HG03175 (cell line): ENCODE data around the gene TP53I3.
"Not testable (repeated sequence)": the region's sequence is repeated elsewhere in the genome, so short reads cannot be mapped to it uniquely, and the experiment has no call there.

Source experiments
- ATAC-seq: cut with Tn5 transposase; IDR thresholded peaks from one replicate; pipeline ENCODE4 v1.9.1; 2021; ENCODE audit warnings: mild to moderate bottlenecking, moderate library complexity; ENCODE audit not compliant: unreplicated experiment

TP53I3 gene

DNA sequence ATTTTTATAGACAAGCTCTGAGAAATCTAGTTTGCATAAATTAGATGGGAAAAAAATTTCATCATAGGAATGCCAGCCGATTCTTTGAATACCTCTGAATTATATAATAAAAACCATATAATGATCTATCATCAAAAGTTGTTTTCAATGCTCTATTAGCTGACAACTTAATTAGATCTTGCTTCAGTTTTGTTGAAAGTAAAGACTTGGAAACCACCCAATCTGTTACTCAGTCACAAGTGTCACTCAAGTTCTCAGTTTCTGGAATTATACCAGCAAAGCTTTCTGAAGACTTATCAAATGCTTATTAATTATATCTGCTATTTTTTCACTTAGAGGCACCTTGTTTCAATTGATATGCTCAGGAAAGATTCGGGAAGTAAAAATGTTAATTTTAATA lies 17.4 kb upstream of the TP53I3 start:
- no peak for ATAC-seq

GRCh38 chr2:24100732-24101131 lies 16.1 kb upstream of the TP53I3 start:
- ATAC-seq: not testable (repeated sequence)

DNA sequence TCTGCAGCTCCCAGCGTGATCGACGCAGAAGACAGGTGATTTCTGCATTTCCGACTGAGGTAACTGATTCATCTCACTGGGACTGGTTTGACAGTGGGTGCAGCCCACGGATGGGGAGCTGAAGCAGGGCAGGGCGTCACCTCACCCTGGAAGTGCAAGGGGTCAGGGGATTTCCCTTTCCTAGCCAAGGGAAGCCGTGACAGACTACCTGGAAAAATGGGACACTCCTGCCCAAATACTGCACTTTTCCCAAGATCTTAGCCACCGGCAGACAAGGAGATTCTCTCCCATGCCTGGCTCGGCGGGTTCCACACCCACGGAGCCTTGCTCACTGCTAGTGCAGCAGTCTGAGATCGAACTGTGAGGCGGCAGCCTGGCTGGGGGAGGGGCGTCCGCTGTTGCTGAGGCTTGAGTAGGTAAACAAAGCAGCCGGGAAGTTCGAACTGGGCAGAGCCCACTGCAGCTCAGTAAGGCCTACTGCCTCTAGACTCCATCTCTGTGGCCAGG lies 10.6 kb upstream of the TP53I3 start:
- not testable (repeated sequence) for ATAC-seq

GRCh38 chr2:24093270-24093669 lies 8.6 kb upstream of the TP53I3 start:
- ATAC-seq: not testable (repeated sequence)

GRCh38 chr2:24088821-24089359 lies 4.3 kb upstream of the TP53I3 start:
- no peak for ATAC-seq

GRCh38 chr2:24087032-24087431 lies 2.4 kb upstream of the TP53I3 start:
- no peak for ATAC-seq

GRCh38 chr2:24086241-24086640 lies 1.6 kb upstream of the TP53I3 start:
- no peak for ATAC-seq

DNA sequence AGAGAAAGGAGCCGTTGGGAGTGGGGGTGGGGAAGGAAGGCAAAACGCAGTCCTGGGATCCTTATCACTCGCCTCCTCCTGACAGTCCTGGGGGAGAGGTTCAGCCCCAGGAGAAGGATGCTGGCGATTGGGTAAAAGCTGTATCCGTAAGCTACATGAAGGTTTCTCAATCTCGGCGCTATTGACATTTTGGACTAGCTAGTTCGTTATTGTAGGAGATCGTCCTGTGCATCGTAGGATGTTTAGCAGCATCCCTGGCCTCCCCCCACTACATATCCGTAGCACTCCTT lies 511 bp upstream of the TP53I3 start:
- ATAC-seq: no peak

GRCh38 chr2:24083567-24084385 lies 858 bp downstream of the TP53I3 start:
- peak; percentile 77 for ATAC-seq

- no peak for ATAC-seq
Observed at GRCh38 chr2:24082787-24083566, 1.7 kb downstream of the TP53I3 start.

GRCh38 chr2:24080701-24081100 lies 3.9 kb downstream of the TP53I3 start:
- ATAC-seq: no peak

DNA sequence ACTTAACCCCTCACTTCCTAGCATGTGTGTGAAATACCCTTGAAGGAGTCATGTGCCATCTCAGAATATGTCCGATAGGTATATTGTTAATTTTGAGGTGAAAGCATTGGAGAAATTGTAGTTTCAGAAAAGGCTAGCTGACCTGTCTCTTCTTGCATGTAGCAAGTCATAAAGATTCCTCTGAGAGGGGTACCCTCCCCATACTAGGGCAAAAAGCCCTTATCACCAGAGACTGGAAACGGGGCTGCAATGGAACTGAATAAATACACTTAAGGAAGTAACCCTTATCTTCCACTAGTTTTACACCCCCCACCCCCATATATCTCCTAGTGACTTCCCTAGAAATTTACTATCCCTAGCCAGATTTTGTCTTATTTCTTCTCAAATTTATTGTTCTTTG lies 6.8 kb downstream of the TP53I3 start:
- ATAC-seq: no peak

DNA sequence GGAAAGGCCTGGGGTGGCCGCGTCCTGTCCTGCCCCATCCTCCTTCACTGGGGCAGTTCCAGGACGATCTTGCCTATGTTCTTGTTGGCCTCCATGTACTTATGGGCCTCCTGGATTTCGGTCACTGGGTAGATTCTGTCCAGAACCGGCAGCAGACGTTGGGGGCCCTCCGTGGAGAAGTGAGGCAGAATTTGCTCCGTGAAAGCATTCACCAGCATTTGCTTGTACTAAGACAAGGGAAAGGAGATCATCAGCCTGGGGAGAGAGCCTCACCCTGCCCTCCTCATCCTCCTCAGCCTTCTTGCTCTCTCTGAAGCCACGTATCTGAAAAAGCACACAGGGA lies 7.1 kb downstream of the TP53I3 start:
- no peak for ATAC-seq

DNA sequence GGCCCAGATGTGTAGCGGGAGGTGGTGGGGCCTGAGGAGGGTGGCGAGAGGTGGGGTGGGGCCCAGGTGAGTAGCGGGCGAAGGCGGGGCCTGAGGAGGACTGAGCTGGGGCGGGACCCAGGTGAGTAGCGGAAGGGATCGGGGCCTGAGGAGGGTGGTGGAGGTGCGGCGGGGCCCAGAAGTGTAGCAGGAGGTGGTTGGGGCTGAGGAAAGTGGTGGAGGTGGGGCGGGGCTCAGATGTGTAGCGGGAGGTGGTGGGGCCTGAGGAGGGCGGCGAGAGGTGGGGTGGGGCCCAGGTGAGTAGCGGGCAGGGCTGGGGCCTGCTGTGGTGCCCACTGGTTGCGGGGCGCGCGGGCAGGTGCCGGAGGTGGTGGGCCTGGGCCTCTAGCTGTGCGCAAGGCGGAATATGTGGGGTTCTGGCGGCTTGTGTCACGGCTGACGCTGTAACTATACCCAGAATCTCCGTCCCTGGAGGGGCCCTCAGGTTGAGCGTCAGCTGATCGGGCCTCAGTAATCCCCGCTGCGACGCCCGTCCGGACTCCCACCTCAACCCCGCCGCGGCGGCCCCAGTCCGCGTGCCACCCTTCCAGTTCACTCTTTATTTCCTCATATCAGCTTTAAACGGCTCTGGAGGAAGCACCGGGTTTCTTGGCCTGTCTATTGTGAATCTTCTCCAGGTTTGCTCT lies 7.6 kb downstream of the TP53I3 start:
- ATAC-seq: peak; percentile 7

DNA sequence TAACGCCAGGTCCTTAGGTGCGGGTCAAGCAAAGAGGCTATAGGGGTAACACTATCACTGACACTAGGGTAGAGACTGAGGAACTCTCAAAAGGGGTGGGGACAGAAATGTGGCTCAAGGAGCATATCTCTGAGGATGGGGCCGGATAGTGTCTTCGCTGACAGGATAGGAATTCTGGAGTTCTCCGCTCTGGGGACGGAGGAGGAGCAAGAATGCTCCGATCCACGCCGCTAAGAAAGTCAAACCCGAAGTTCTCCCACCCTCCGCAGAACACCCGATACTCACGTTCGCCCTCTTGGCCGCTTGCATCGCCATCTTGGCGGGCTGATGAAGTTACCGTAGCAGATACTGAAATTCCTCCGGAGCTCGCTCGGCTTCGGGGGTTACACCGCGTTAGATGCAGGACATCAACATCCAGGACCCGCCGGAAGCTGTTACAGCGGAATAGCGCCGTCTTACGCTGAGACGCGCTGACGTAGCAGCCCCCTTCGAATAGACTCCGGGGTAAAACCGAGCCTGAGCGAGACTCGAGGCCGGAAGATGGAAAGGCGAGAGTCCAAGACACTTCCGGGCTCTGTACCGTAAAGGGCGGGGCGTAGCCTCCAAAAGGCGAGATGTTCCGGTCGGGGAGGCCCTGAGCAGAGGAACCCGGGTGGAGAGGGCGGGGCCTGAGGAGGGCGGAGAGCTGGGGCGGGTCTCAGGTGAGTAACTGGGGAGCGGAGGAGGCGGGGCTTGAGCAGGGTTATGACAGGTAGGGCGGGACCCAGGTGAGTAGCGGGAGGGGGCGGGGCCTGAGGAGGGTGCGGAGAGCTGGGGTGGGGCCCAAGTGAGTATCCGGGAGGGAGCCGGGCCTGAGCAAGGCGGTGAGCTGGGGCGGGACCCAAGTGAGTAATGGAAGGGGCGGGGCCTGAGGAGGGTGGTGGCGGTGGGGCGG lies 8.5 kb downstream of the TP53I3 start, which contains the start of gene SF3B6:
TSS of gene SF3B6 (minus strand) at position 412 of the 934 bp plus-strand sequence. CDS start at position 315, 97 bp downstream.
- ATAC-seq: peak; percentile 94

DNA sequence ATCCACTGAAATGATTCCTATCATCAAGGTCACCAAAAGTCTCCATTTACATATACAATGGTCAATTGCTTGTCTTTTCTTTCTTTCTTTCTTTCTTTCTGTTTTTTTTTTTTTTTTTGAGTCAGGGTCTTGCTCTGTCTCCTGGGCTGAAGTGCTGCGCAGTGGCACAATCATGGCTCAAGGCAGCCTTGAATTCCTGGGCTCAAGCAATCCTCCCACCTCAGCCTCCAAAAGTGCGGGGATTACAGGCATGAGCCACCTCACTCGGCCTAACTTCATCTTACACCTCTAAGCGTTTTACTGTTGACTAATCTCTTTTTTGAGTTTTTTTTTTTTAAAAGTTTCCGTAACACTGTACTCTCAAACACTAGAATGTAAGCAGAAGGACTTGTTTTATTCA lies 9.4 kb downstream of the TP53I3 start:
- ATAC-seq: no peak

- no peak for ATAC-seq
Observed at GRCh38 chr2:24073816-24074215, 10.8 kb downstream of the TP53I3 start.

DNA sequence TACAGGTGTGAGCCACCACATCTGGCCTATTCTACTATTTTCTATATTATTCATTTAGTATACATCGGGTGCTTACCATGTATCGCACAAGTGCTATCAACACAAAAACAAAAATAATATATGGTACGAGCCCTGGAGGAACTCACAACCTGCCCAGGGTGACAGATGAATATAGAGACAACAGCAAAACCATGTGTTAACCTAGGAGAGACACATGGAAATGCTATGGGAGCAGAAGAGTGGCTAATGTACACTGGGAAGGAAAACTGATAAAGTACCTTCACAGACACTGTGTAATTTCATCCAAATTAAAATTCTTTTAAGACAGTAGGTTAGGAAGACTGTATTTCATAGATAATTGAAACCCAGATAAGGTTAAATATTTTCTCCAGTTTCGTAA lies 12.4 kb downstream of the TP53I3 start:
- no peak for ATAC-seq

GRCh38 chr2:24065341-24065740 lies 19.3 kb downstream of the TP53I3 start:
- ATAC-seq: no peak

DNA sequence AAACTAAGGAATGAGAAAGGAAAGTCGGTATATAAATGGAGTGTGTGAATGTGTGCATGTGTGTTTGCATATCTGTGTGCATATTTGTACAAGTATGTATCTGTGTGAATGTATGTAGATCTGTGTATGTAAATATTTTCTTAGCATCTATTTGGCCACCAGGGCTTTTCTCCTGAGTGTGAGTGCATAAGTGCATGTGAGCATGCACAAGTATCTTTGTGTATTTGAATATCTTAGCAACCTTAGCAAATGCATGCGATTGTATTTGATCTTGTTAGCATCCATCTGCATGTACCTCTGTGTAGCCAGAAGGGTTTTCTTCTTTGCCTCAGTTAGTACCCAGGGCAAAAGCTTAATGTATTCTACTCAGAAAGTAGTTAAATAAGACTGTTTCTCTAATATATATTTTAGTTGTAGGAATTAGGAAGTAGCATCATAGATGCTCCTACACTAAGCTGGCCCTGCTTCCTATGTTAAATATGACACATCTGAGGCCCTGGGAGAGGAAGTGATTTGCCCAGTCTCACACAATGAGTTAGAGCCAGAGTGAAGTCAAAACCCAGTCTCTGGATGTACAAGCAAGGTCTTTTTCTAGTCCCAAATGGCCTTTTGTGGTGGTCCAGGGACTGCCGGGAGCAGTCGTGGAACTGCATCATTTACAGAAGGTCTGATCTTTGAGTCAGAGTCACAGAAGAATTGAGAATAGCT lies 25.9 kb downstream of the TP53I3 start:
- no peak for ATAC-seq
